ENCODE data around the gene AZGP1.

GRCh38 chr7:99944497-99945070, 31.2 kb downstream of the AZGP1 start:
- TF ChIP-seq TOX (CRISPR knock-in tag; IDR thresholded peaks at IDR 0.05; ENCODE audit: borderline replicate concordance) (no peak), ZFP30 (CRISPR knock-in tag; IDR thresholded peaks at IDR 0.05) (no peak), OSR1 (CRISPR knock-in tag; IDR thresholded peaks at IDR 0.05) (no peak), ZFP3 (CRISPR knock-in tag; IDR thresholded peaks at IDR 0.05) (no peak), TCF4 (CRISPR knock-in tag; IDR thresholded peaks at IDR 0.05; ENCODE audit: borderline replicate concordance) (no peak), ESRRG (CRISPR knock-in tag; IDR thresholded peaks at IDR 0.05) (no peak), CSDC2 (CRISPR knock-in tag; IDR thresholded peaks at IDR 0.05) (no peak), BACH2 (CRISPR knock-in tag; IDR thresholded peaks at IDR 0.05; ENCODE audit: borderline replicate concordance) (no peak), SNAI2 (CRISPR knock-in tag; IDR thresholded peaks at IDR 0.05) (no peak), ARNTL (CRISPR knock-in tag; IDR thresholded peaks at IDR 0.05; ENCODE audit: borderline replicate concordance, low read depth) (no peak), RARB (CRISPR knock-in tag; IDR thresholded peaks at IDR 0.05) (no peak), ISL1 (CRISPR knock-in tag; IDR thresholded peaks at IDR 0.05) (no peak)
- TF ChIP-seq, protein P1, sequence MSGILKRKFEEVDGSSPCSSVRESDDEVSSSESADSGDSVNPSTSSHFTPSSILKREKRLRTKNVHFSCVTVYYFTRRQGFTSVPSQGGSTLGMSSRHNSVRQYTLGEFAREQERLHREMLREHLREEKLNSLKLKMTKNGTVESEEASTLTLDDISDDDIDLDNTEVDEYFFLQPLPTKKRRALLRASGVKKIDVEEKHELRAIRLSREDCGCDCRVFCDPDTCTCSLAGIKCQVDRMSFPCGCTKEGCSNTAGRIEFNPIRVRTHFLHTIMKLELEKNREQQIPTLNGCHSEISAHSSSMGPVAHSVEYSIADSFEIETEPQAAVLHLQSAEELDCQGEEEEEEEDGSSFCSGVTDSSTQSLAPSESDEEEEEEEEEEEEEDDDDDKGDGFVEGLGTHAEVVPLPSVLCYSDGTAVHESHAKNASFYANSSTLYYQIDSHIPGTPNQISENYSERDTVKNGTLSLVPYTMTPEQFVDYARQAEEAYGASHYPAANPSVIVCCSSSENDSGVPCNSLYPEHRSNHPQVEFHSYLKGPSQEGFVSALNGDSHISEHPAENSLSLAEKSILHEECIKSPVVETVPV (CRISPR knock-in tag; IDR thresholded peaks at IDR 0.05): no peak
